ENCODE results near the gene GTPBP2. TPM values are rescaled to one million over a fixed set of nuclear protein-coding genes. Genes with fewer than 3 reads are reported as not detected.

Gene GTPBP2
- total and polyA plus RNA-seq, 2 donors from 2014 or later (not counting 2 experiments from before 2014, with no cell fraction given) = 33.0 to 44.8 TPM

Other genes with a start within 250 kb of the GTPBP2 start
- 23.6 and 24.0 TPM in 2 replicates for gene ABCC10, start 201.7 kb downstream of the GTPBP2 start, total RNA-seq
- gene ABCC10, start 201.7 kb downstream of the GTPBP2 start, polyA plus RNA-seq = 20.8 and 21.2 TPM in 2 replicates
- 22.9 and 28.4 TPM in 2 replicates for gene DLK2, start 173.7 kb downstream of the GTPBP2 start, total RNA-seq
- gene DLK2, start 173.7 kb downstream of the GTPBP2 start, polyA plus RNA-seq = 26.7 and 33.5 TPM in 2 replicates
- gene TJAP1, start 151.7 kb downstream of the GTPBP2 start, total RNA-seq = 28.6 and 29.7 TPM in 2 replicates
- gene TJAP1, start 151.7 kb downstream of the GTPBP2 start, polyA plus RNA-seq = 28.6 and 28.8 TPM in 2 replicates
- 0.37 and 0.39 TPM in 2 replicates for gene LRRC73, start 118.9 kb downstream of the GTPBP2 start, total RNA-seq
- 0.64 and 0.66 TPM in 2 replicates for gene LRRC73, start 118.9 kb downstream of the GTPBP2 start, polyA plus RNA-seq
- gene YIPF3, start 112.3 kb downstream of the GTPBP2 start, total RNA-seq = 69.2 and 83.9 TPM in 2 replicates
- gene YIPF3, start 112.3 kb downstream of the GTPBP2 start, polyA plus RNA-seq = 110 and 125 TPM in 2 replicates
- 52.8 and 60.9 TPM in 2 replicates for gene POLR1C, start 112.2 kb downstream of the GTPBP2 start, total RNA-seq
- gene POLR1C, start 112.2 kb downstream of the GTPBP2 start, polyA plus RNA-seq = 59.3 and 61.9 TPM in 2 replicates
- 40.0 and 43.0 TPM in 2 replicates for gene XPO5, start 53.2 kb downstream of the GTPBP2 start, total RNA-seq
- gene XPO5, start 53.2 kb downstream of the GTPBP2 start, polyA plus RNA-seq = 23.4 and 29.3 TPM in 2 replicates
- 24.3 and 24.7 TPM in 2 replicates for gene POLH, start 53.1 kb downstream of the GTPBP2 start, total RNA-seq
- gene POLH, start 53.1 kb downstream of the GTPBP2 start, polyA plus RNA-seq = 4.9 and 6.1 TPM in 2 replicates
- gene MAD2L1BP, start 6.6 kb upstream of the GTPBP2 start, total RNA-seq = 29.0 and 31.7 TPM in 2 replicates
- 38.9 and 40.6 TPM in 2 replicates for gene MAD2L1BP, start 6.6 kb upstream of the GTPBP2 start, polyA plus RNA-seq
- gene RSPH9, start 15.8 kb upstream of the GTPBP2 start, total RNA-seq = 0.04 and 0.07 TPM in 2 replicates
- 0.07 and 0.12 TPM in 2 replicates for gene RSPH9, start 15.8 kb upstream of the GTPBP2 start, polyA plus RNA-seq
- 68.5 and 68.6 TPM in 2 replicates for gene MRPS18A, start 58.5 kb upstream of the GTPBP2 start, total RNA-seq
- 88.8 and 92.9 TPM in 2 replicates for gene MRPS18A, start 58.5 kb upstream of the GTPBP2 start, polyA plus RNA-seq
- 88.6 and 89.7 TPM in 2 replicates for gene VEGFA, start 140.9 kb upstream of the GTPBP2 start, total RNA-seq
- gene VEGFA, start 140.9 kb upstream of the GTPBP2 start, polyA plus RNA-seq = 42.5 and 48.3 TPM in 2 replicates

Data from foreskin keratinocyte (primary cell).